Measurements from ENCODE around the gene HSFX2.
"Not testable (repeated sequence)": the region's sequence is repeated elsewhere in the genome, so short reads cannot be mapped to it uniquely, and the experiment has no call there.

Gene HSFX2

GRCh38 chrX:149585631-149586030, 9.5 kb downstream of the HSFX2 start:
- not testable (repeated sequence) for DNase-seq

- DNase-seq: not testable (repeated sequence)
These were observed 21.7 kb downstream of the HSFX2 start for GRCh38 chrX:149573456-149573855.

DNA sequence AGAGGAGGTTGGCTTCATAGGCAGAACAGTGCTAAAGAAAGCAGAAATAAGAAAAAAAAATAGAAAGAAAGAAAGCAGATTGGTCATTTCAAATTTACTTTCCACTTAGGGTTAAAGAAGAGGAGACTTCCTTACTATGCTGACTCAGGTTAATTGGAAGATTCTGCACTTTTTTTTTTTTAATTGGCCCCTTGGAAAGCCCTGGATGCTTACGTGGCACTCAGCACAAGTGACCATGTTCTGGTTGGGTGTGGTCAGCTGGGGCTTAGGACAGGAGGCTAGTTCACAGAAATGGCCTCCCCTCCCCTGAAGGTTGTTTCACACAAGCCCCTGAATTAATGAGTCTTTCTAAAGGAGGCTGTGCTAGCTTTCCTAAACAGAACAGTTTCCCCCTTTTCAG, 22.4 kb downstream of the HSFX2 start:
- no peak for DNase-seq

GRCh38 chrX:149571770-149572169, 23.3 kb downstream of the HSFX2 start:
- no peak for DNase-seq

- no peak for DNase-seq
These were observed 24.4 kb downstream of the HSFX2 start for GRCh38 chrX:149570668-149571067.

DNA sequence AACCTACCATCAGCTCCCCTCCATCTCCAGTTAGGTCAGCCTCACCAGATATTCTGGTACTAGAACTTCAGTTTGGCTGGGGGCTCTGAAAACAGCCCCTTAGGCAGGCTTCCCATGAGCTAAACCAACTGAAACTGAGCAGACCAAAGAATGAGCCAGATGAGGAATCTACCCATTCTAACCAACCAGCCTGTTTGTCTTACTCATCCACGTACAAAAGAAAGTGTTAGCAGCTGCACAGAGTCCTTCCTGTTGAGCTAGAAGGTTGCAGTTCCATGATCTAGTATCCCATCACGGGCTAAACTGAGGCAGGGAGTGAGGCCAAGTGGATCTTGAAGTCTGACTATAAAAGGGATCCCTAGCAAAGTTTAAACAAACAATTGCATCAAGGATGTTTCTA, 25.3 kb downstream of the HSFX2 start:
- no peak for DNase-seq

- no peak for DNase-seq
These were observed 26.3 kb downstream of the HSFX2 start for GRCh38 chrX:149568701-149569296.

DNA sequence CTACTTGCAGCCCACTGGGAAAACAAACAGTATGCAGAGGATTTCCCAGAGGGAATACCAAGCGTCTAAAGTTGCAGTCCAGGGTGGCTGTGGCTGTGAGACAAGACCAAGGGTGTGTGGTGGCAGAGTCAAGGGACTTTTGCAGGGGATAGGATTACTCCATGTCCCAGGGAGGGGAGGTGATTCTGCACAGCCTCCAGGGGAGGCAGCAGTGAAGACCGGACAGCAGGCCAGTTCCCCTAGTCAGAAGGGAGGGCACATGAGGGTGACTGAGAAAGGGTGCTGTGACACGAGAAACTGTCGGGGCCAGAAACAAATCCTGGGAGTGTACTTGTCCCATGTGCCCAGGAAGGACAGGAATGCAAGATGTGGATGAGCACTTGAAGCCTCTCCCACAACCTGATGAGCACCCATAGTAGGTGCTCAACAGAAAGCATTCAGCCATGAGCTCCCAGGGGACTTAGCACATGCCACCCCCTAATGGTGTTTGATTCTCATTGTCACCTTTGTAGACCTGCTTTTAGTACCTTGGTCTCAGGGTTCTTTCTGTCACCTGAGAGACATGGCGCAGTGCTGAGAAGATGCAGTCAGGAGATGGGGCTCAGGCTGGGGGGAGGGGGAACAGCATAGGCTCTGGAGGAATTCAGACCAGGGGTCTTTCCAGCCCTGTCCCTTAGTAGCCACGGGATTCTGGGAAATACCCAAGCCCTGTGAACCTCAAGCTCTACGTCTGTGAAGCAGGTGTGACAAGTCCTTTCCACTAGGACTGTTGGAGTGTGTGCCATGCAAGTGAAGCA, 27.3 kb downstream of the HSFX2 start:
- DNase-seq: no peak

DNA sequence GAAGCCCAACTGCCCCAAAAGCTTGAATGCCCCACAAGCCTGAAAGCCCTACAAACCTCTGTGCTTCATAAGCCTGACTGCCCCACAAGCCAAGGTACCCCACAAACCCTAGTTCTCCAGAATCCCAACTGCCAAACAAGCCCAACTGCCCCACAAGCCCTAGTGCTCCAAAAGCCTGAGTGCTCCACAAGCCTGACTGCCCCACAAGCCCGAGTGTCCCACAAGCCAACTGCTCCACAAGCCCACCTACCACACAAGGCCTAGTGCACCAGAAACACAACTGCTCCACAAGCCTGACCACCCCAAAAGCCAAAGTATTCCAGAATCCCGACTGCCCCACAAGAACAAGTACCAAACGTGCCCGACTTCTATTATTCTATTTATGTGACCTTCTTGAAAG, 31.8 kb downstream of the HSFX2 start:
- DNase-seq: no peak

DNA sequence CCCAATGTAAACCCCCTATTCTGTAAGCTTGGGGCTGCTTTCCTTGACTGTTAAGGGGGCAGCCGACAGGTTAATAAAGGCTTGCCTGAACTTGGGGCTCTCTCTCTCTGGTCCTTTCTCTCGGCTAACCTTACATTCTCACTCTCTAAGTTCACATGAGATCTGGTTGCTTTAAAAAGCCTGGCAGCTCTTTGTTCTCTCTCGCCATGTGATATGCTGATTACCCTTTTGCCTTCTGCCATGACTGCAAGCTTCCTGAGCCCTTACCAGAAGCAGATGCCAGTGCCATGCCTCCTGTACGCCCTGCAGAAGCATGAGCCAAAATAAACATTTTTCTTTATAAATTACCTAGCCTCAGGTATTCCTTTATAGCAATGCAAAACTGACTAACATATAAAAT, 39.9 kb downstream of the HSFX2 start:
- not testable (repeated sequence) for DNase-seq

GRCh38 chrX:149551939-149552248, 43.2 kb downstream of the HSFX2 start:
- not testable (repeated sequence) for DNase-seq

DNA sequence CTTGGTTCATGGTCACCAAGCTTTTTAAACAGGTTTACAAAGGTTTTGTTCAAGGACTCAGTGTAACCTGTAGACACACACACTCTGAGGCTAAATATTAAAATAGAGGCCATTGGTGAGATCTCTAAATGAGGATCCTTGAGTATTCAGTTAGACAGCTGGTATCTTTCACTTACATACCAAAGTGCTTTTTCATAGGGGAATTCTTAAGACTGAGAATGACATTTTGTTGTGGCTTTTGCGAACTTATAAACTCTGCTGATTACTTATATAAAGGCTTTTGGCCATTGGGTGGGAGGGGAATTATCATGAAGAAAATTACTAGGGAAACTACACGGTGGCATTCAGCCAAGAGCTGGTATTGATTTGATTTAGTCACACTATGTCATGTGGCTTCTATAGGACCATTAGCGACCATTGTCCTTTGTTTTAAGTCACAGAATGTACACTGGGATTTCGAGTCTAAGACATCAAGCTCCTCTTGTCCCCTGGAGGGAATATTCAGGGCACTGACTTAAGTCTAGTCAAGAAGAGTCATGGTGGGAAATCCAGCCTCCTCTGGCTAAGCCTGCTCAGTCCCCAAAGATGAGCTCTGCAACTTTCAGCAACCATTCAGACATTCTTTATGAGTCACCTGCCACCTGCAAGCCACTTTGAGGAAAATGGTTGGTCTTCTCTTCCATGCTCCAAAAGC, 43.7 kb downstream of the HSFX2 start:
- DNase-seq: not testable (repeated sequence)

- DNase-seq: not testable (repeated sequence)
These were observed 44.7 kb downstream of the HSFX2 start for GRCh38 chrX:149550454-149550853.

DNA sequence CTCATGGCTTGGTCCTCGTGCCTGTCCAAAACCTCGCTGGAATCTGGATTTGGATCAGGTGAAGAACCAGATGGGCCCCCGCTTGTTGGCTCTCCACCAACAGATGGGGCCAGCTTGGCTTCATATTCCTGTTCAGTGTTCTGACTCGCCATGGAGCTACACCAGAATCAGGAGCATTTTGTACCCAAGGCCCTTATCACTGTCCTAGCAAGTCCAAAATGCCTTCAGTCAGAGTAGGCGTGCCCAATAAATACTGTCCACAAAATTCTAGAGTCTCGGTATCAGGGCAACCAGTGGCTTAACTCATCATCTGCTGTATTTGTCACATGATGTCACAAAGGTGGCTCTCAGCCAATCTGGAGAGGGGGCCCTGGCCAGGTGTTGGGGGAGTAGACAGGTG, 45.4 kb downstream of the HSFX2 start, which contains the start of gene HSFX3:
Gene HSFX3, minus strand, starts transcription at position 224 of the 400 bp plus-strand sequence. Its CDS starts 72 bp downstream, at position 152.
- DNase-seq: not testable (repeated sequence)

DNA sequence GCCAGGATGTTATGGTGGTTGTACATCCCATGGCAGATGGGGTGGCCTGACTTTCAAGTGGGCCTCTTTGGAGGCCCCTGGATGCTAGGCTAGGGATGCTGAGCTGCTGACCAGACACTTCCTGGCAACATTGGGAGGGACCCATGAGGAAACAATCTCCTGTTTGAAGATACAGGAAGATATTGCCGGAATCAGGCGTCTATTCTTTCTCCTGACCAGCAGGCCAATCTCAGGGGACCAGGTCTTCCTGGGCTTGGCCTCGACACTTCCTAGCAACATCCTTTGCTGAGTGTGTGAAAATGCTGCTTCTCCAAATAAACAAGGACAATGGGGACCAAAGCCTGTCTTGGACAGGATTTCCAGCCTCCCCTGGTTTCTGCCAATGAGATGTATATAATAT, 47.3 kb downstream of the HSFX2 start:
- not testable (repeated sequence) for DNase-seq

DNA sequence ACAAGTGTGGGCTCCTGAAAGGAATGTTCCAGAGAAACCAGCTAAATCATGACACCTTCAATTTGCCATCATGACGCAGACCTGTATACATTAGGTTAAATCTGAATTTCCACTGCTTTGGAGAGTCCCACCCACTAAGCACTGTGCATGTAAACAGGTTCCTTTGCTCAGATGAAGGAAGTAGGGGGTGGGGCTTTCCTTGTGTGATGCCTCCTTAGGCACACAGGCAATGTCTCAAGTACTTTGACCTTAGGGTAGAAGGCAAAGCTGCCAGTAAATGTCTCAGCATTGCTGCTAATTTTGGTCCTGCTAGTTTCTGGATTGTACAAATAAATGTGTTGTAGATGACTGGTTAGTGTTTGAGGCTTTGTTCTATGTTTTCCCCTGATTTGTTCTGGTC, 48.2 kb downstream of the HSFX2 start:
- DNase-seq: not testable (repeated sequence)

DNA sequence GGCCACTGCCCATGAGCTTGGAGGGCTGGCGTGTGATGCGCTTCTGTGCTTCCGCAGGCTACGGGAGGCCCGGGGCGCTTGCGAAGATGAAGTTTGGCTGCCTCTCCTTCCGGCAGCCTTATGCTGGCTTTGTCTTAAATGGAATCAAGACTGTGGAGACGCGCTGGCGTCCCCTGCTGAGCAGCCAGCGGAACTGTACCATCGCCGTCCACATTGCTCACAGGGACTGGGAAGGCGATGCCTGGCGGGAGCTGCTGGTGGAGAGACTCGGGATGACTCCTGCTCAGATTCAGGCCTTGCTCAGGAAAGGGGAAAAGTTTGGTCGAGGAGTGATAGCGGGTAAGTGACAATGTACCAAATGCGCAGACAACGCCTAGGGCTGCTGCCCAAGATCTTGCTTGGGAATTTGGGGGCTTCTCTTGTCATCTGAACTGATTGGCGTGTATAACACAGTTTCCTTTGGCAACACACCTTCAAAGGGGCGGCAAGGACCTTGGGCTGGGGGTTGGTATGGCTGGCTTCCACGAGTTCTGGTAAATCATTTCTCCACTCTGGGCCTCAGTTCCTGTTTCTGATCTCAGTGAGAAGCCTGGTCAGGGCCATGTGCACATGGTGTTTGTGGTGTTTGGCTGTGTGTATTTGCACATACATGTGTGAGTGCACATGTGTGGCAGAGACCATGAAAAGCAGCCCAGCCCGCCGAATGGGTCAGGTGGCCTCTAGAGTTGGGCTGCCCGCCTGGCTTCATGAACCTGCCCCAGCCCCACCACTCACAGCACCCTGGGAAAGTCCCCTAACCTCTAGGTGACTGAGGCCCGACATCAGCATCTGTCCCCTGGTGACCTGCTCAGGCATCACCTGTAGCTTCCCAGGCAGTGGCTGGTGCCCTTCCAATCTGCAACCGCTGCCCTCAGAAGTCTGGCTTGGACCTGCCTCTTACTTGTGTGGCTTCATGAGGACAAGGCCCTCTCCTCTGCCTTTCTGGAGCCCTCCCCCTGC, 49.3 kb downstream of the HSFX2 start:
- DNase-seq: not testable (repeated sequence)
